Measurements from ENCODE around the gene SLC4A3. TPM values are rescaled to one million over a fixed set of nuclear protein-coding genes. Genes with fewer than 3 reads are reported as not detected.
A peak's percentile ranks its signal among the peaks of the same experiment; 100 is the strongest.

SLC4A3 gene
- total RNA-seq, 1 experiment from 2014 or later: 23.0 TPM

GRCh38 chr2:219642465-219643083, 15.1 kb downstream of the SLC4A3 start (continued):
- no peak for TF ChIP-seq SRF (IDR thresholded peaks at IDR 0.05; ENCODE audit: low read depth)
- TF ChIP-seq POLR2A (IDR thresholded peaks at IDR 0.05; ENCODE audit: borderline replicate concordance, extremely low read depth, insufficient read depth, insufficient read length): no peak
- peak; percentile 97 for TF ChIP-seq RAD21 (IDR thresholded peaks at IDR 0.05; ENCODE audit: low read depth)
- no peak for TF ChIP-seq ZNF274 (IDR thresholded peaks at IDR 0.05; ENCODE audit: low read depth, low read length)
- peak; percentile 46 for TF ChIP-seq YY1 (IDR thresholded peaks at IDR 0.05; ENCODE audit: extremely low read depth, insufficient replicate concordance, low read depth, low read length)
- peak; percentile 98 to 100 (median 99) for TF ChIP-seq CTCF (IDR thresholded peaks at IDR 0.05 in 2 of 3, conservative IDR thresholded peaks at IDR 0.05 in 1 of 3; ENCODE audit: borderline replicate concordance in 1 of 3, insufficient read depth in 1 of 3, low read depth in 2 of 3, low read length in 2 of 3)
- peak; percentile 38 for TF ChIP-seq TCF7L2 (IDR thresholded peaks at IDR 0.05; ENCODE audit: borderline replicate concordance, extremely low read depth, insufficient read depth, insufficient read length)
- TF ChIP-seq EZH2 (IDR thresholded peaks at IDR 0.05): no peak
- TF ChIP-seq SIN3A (IDR thresholded peaks at IDR 0.05; ENCODE audit: low read depth): no peak

DNA sequence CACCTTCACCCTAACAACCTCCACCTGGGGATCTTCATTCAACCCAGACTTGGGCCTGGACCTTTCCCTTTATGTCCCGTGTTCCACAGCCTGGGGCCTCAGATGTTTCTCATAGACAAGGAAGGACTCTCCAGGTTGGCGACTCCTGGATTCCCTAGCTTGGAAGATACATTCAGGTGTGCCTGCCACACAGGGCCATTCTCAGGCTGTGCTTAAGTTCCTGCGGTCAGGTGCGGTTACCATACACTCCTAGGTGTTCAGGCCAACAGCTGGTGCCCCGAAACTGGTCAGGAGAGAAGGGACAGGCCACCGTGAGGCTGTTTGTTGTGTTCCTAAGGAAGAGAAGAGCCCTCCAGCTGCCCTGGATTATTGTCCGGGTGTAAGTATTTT, 15.6 kb downstream of the SLC4A3 start:
- intact Hi-C loops (cut with micrococcal nuclease): loop anchor here (10.0 kb wide), 1 partner anchor 238 kb away; no protein-coding TSS in a partner anchor

More for the DNA sequence above, 15.6 kb downstream of the SLC4A3 start:
- no peak overlapping the region for H2AFZ ChIP-seq (ENCODE audit: low read depth, low read length, poor library complexity, severe bottlenecking)
- ChIA-PET CTCF (interaction anchor here (0.6 to 3.3 kb wide), 4 partner anchors 46 to 113 kb away, joined by 3 to 16 read pairs (median 4); no protein-coding TSS in a partner anchor), RAD21 (ENCODE audit: low non-redundant PET in 1 of 2, low total read pairs in 2 of 2, uncharacterized antibody in 2 of 2, unreplicated experiment in 2 of 2) (no interaction called here), POLR2A (no interaction called here)
- H3K4me3 ChIP-seq (replicated peaks in 1 of 2; ENCODE audit: low read depth in 1 of 2, low read length in 2 of 2): no peak overlapping the region
- H3K9ac ChIP-seq (ENCODE audit: low read length): 0 out of 2 replicates have a peak overlapping the region, but pooled peaks have one; percentile 24
- H3K79me2 ChIP-seq (ENCODE audit: insufficient read depth, low read length): no peaks in the 10 kb centered on the region
- H3K27ac ChIP-seq (ENCODE audit: low read depth, low read length): peak overlapping the region; percentile 47
- H3K4me1 ChIP-seq (ENCODE audit: control insufficient read depth in 1 of 2, insufficient read depth in 2 of 2, low read length in 2 of 2): peaks cover 24 to 56% of the 10 kb centered on the region in 2 experiments
- H3K36me3 ChIP-seq (ENCODE audit: control insufficient read depth in 1 of 2, insufficient read depth in 2 of 2, low read length in 2 of 2): peaks cover 2 to 12% of the 10 kb centered on the region in 2 experiments; a peak in 2 of 4 replicates
- H3K27me3 ChIP-seq (ENCODE audit: insufficient read depth, low read length): no peaks in the 10 kb centered on the region
- H4K20me1 ChIP-seq (ENCODE audit: insufficient read depth): no peaks in the 10 kb centered on the region
- no peak for ATAC-seq
- no peaks in the 10 kb centered on the region for H3K9me2 ChIP-seq (ENCODE audit: insufficient read depth)
- no peak for TF ChIP-seq POLR2A (IDR thresholded peaks at IDR 0.05; ENCODE audit: borderline replicate concordance, extremely low read depth, insufficient read depth, insufficient read length)
- TF ChIP-seq EZH2 (IDR thresholded peaks at IDR 0.05): no peak
- TF ChIP-seq MAX (IDR thresholded peaks at IDR 0.05): no peak
- peak overlapping the region; percentile 58 for H3K4me2 ChIP-seq (ENCODE audit: low read length)
- DNase-seq (ENCODE audit: low read depth, low spot score): no peak
- H3K9me3 ChIP-seq (ENCODE audit: control insufficient read depth in 1 of 2, insufficient read depth in 1 of 2, low read depth in 1 of 2, low read length in 2 of 2): no peaks in the 10 kb centered on the region
- no TSS peak for BruUV-seq (replicated peaks)

Data from HCT116 (cell line).